HG02852 (cell line): ENCODE data around the gene SCPEP1.
A peak's percentile ranks its signal among the peaks of the same experiment; 100 is the strongest.

Experiments used
- ATAC-seq: cut with Tn5 transposase; IDR thresholded peaks from one replicate; pipeline ENCODE4 v1.9.1; 2021; ENCODE audit warnings: mild to moderate bottlenecking, moderate library complexity; ENCODE audit not compliant: unreplicated experiment

The SCPEP1 gene

DNA sequence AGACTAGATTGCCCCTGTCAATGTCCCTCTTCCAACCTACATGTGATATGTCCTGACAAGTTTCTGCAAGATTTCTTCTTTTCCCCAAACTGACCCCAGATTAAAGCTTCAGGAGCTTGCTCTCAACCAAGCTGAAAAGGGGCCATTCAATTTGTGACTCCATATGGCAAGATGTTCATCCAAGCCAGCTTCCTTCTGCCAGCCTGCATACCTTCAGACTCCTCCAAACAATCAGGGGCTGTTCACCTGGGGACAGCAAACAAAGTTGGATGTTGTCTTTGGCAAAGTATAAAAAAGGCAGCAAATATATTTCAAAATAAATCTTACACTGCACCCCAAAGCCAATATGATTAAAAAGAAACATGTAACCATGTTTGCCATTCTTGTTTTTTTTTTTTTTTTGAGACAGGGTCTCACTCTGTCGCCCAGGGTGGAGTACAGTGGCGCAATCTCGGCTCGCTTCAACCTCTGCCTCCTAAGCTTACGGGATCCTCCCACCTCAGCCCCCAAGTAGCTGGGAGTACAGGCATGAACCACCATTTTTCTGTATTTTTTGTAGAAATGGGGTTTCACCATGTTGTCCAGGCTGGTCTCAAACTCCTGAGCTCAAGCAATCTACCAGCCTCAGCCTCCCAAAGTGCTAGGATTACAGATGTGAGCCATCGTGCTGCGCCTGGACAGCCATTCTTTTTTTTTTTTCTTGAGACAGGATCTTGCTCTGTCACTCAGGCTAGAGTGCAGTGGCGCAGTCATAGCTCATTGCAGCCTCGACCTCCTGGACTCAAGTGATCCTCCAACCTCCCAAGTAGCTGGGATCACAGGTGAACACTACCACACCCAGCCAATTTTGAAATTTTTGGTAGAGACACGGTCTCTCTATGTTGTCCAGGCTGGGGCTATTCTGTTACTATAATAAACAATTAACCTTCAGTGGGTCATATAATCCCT, 57.1 kb downstream of the SCPEP1 start:
- ATAC-seq, result no peak

DNA sequence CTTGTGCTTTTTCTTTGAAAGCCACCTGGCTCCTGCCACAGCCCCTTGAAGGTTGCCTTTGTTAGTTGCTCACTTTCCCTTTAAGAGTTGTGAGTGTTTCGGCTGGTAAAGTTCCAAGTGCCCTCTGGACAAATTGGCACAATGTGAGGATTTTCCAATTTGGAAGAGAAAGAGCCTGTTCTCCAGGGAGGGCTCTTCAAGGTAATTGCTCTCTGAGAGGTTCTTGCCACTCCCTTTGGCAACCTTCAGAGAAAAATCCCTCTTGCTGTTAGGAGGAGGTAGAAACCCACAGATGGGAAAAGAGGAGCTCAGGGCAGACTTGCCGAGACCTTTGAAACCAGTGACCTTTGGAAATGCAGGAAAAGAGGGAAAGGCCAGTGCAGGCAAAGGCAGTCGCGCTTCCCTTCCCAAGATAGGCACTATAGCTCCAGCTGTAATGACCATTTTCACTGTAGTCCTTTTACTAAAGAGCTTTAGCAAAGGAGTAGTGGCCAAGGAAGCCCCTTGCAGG, 58.1 kb downstream of the SCPEP1 start:
- no peak for ATAC-seq

- ATAC-seq, result no peak
Measured at GRCh38 chr17:57037411-57037810, 59.5 kb downstream of the SCPEP1 start.

DNA sequence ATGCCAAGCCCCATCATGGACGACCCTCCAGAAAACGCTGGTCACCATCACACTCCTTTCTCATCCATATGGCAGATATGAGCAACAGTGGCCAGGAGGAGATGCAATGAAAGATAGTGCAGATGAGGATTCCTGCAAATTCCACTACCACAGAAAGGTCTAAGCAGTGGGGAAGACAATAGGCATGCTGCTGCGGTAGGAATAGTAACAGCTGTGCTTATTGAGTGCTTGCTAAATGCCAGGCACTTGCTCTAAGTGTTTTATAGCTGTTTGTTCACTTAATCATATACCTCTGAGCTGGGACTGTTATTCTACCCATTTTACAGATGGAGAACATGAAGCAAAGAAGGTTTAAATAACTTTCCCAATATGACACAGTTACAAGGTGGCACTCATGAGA, 60.6 kb downstream of the SCPEP1 start:
- ATAC-seq, result no peak

- ATAC-seq, result no peak
Measured at GRCh38 chr17:57040571-57040970, 62.6 kb downstream of the SCPEP1 start.

DNA sequence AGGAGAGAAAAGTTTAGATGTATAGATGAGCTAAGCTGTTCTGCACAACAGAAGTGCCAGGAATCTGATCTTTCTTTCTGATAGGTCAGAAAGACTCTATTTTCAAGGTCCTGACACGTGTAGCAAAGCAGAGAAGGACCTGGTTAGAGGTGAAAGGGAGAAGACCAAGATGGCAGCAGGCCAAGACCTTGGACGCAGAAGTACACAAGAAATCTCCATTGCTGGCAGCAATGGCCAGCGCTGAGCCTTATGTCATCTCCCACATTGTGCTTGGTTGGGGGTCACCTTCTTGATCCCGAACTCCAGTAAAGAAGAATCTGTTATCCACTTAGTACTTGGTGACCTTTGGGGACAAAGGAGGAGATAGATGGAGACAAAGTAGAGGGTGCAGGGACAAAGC, 65.3 kb downstream of the SCPEP1 start:
- ATAC-seq, result no peak

GRCh38 chr17:57044976-57045867, 67.3 kb downstream of the SCPEP1 start:
- no peak for ATAC-seq

GRCh38 chr17:57045868-57046704, 68.2 kb downstream of the SCPEP1 start:
- ATAC-seq, result peak; percentile 61

GRCh38 chr17:57046749-57047148, 68.8 kb downstream of the SCPEP1 start:
- no peak for ATAC-seq

- ATAC-seq, result no peak
Measured at GRCh38 chr17:57048096-57048495, 70.2 kb downstream of the SCPEP1 start.

DNA sequence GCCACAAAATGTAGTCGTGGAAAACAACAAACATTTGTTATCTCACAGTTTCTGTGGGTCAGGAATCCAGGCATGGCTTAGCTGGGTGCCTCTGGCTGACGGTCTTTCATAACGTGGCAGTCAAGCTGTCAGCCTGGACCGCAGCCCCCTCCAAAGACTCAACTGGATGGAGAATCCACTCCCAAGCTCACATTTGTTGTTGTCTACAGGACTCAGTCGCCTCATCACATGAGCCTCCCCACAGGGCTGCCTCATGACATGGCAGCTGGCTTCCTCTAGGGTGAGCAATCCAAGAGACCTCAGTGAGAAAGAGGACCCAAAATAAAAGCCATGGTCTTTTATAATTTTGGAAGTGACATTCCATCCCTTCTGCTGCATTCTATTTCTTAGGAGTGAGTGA, 72.4 kb downstream of the SCPEP1 start:
- no peak for ATAC-seq

- ATAC-seq, result no peak
Measured at GRCh38 chr17:57051886-57052361, 74.0 kb downstream of the SCPEP1 start.
